Right ventricle myocardium inferior (tissue), 1 donor: ENCODE measurements around the gene CCL13. TPM values are rescaled to one million over a fixed set of nuclear protein-coding genes. Genes with fewer than 3 reads are reported as not detected.
"Not testable (repeated sequence)": the region's sequence is repeated elsewhere in the genome, so short reads cannot be mapped to it uniquely, and the experiment has no call there.

ENCODE experiments used
- ATAC-seq: fragments of 200-7000 bp; cut with Tn5 transposase; one replicate; pipeline ENCODE4 v1.9.1; 2020; ENCODE audit warnings: mild to moderate bottlenecking, moderate library complexity
- DNase-seq: peaks from one replicate; pipeline ENCODE4 v3.0.0; 2021; ENCODE audit errors: missing footprints
- intact Hi-C: fragments of 100-400 bp; cut with DNase I; formaldehyde crosslinking; loops from one replicate; pipeline ENCODE4 v1.11.0; 2022
- long read RNA-seq: library from polyadenylated mRNA; unstranded; transcript quantifications from one replicate; pipeline ENCODE4 v2.0.0, GENCODE V29; 2021
- total RNA-seq: library from RNA; stranded (reverse); fragmentation: NEBNext Ultra II Directional; extraction: Animal tissue kit (Norgen Biotek cat#: 25700); gene quantifications from one replicate; pipeline ENCODE4 v1.2.1, GENCODE V29; 2021
- donor health status: DM: no; HTN: yes; CAD: no; lungs with severe emphysema.

The CCL13 gene
- total RNA-seq: 1.2 TPM
- long read RNA-seq: 0 reads

DNA sequence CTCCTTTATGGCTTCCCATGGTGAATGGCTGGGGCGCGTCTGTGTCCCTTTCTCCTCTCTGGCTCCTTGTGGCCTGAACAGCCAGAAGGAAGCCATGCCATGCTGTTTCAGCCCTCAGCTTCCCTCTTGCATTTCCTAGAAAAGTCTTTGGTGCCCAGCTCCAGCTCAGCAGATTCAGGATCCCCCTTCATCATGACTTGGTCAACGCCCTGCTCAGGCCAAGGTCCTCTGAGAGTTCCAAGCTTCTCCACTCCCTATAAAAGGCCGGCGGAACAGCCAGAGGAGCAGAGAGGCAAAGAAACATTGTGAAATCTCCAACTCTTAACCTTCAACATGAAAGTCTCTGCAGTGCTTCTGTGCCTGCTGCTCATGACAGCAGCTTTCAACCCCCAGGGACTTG, at the start of gene CCL13:
Gene CCL13, plus strand, starts transcription at position 287 of the 400 bp plus-strand sequence. Its CDS starts 47 bp downstream, at position 334.
- ATAC-seq (peak; percentile 45), DNase-seq (no peak)
- intact Hi-C loops: no loop called here

DNA sequence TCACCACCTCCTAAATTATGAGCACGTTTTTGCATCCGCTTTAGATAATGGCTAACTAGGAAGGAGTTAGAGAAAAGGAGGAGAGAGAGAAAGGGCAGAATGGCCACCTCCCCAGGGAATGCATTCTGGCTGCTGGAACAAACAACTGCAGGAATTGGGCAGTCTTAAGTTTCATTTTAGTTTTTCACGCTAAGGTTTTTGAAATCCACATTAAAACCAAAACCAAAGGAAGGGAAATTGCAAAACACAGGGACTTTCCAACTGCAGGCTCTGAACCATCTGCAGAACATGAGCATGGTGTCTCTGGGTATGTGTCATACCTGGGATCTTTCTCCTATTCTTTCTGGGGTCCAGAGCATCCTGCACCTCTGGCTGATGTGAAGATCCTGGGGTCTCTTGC, 49.2 kb upstream of the CCL13 start:
- peak; percentile 73 for DNase-seq
- ATAC-seq: peak; percentile 63
- intact Hi-C loops: loop anchor here (2.0 to 5.0 kb wide), 3 partner anchors 55 to 106 kb away; partner anchors contain the start of gene CCL1

DNA sequence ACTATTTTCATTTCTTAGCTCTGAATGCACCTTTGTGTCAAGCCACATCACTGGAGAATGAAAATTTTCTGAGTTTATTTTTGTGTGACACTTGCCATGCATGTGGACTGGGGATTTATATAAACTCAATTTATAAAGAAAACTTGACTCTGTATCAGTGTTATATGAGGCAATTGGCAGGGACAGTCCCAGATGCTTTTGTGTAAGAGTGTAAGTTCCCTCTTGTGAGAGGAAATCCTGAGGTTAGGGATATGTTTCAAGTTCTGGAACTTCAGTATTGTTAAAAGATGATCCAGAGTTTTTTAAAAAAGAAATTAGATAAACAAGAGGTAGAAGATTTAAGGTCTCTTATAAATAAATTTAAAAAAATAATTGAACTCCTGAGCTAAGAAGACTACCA, 47.9 kb upstream of the CCL13 start:
- no peak for ATAC-seq
- DNase-seq: no peak
- intact Hi-C loops: loop anchor here (2.0 to 5.0 kb wide), 3 partner anchors 54 to 68 kb away; partner anchors contain the start of gene CCL1

DNA sequence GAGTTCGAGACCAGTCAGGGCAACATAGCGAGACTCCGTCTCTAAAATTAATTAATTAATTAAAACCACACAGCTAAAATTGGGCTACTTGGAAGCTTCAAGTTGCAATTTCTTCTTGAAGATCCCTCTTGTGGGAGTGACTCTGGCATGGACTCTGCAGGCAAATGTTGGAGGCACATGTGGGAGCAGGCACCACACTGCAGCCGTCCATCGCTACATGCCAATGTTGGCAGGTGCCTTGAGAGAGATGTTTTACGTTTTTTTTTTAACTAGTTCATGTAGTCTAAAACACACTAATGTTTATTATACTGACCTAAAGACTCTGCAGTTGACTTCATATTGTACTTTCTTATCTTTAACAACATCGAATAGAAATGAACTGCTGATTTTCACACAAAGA, 45.0 kb upstream of the CCL13 start:
- DNase-seq (no peak), ATAC-seq (no peak)
- intact Hi-C loops: no loop called here

DNA sequence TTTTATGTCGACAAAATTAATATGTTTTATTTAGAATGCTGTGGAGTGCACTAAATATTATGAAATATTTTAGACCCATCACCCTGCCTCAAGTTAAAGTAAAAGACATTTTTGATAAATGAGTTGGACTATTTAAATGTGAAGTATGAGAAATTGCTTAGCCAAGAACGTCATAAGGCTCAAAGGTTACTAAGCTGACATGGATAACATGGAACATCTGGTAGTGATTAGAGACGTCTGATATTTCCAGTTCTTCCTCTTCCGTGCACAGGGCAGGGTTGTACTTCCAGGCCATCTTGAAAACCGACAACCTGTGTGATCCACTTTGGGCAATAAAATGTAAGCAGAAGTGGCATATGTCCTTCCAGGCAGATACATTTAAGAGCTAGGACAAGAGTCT, 44.2 kb upstream of the CCL13 start:
- intact Hi-C loops: no loop called here
- DNase-seq: no peak
- peak; percentile 82 for ATAC-seq

DNA sequence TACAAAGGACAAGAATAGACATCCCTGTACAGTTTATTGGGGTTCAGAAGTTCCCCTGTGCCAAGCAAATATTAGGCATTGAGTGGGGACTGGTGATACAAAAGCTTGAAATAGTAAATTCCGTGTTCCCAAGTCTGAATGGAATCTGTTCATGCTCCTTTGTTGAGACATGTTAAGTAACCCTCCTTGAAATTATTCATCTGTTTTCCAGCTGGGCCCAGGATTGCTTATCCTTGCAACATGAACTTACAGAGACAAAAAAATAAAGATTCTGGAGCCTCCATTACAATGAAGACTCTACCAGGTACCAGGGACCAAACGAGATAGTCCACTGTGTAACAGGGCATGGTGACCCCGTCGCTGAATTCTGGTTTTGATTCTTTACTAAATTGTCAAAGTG, 43.1 kb upstream of the CCL13 start:
- intact Hi-C loops: no loop called here
- peak; percentile 69 for ATAC-seq
- DNase-seq: no peak

DNA sequence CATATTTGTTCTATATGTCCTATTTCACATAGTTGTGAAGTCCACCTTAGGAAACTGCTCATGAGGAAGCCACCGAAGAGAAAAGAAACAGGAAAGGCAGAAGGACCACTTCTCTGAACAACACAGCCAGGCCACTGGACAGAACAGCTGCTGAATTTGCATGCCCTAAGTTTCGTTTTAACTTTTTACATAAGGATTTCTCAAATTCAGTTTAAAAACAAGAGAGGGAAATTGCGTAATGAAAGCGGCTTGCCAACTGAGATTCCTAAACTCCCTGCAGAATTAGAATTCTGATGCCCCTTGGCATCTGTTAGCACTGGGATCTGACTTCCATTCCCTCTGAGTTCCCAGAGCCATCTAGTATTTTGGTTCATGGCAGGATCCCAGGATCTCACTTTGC, 42.0 kb upstream of the CCL13 start:
- ATAC-seq: peak; percentile 72
- intact Hi-C loops: no loop called here
- DNase-seq: no peak

DNA sequence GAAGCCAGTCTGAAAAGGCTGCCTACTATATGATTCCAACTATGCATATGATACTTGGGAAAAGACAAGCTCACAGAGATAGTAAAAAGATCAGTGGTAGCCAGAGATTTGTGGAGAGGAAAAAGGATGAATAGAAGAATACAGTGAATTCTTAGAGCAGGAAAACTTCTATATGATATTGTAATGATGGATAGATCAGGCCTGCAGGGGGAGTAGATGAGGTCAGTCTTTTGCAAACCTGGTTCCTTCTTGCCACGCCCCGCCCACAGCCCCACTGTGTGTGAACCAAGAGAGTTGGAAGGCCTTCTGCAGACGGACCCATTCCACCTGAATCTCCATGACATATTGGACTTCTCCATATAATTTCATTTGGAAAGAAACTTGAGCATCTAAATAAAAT, 37.8 kb upstream of the CCL13 start:
- intact Hi-C loops: no loop called here
- ATAC-seq (no peak), DNase-seq (no peak)

DNA sequence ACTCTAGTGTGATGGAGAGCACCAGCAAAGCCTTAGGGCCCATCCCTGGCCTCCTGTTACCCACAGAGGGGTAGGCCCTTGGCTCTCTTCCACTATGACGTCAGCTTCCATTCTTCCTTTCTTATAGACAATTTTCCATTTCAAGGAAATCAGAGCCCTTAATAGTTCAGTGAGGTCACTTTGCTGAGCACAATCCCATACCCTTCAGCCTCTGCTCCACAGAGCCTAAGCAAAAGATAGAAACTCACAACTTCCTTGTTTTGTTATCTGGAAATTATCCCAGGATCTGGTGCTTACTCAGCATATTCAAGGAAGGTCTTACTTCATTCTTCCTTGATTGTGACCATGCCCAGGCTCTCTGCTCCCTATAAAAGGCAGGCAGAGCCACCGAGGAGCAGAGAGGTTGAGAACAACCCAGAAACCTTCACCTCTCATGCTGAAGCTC, 37.2 kb upstream of the CCL13 start, which contains the start of gene CCL8:
Gene CCL8, plus strand, starts transcription at position 397 of the 445 bp plus-strand sequence. CDS start 67 bp downstream, outside the sequence.
- DNase-seq (no peak), ATAC-seq (peak; percentile 38)
- intact Hi-C loops: no loop called here

DNA sequence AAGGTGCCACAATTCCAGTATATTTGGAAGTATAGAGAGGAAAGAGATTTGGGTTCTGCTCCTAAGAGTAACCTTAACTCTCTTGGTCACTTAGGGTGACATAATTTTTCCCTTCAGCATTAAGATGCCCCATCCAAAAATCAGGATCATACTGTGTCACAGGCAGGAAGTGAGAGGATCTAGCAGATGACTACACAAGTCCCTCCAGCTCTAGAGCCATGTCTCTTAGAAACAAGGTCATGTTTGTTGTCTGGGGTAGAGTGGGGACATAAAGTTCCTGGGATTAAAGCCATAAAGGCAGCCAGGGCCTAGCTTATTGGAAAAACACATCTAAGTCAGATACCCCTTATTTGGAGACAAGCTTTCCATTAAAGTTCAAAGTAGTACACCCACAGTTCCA, 34.3 kb upstream of the CCL13 start:
- DNase-seq: no peak
- ATAC-seq: peak; percentile 66
- intact Hi-C loops: no loop called here

DNA sequence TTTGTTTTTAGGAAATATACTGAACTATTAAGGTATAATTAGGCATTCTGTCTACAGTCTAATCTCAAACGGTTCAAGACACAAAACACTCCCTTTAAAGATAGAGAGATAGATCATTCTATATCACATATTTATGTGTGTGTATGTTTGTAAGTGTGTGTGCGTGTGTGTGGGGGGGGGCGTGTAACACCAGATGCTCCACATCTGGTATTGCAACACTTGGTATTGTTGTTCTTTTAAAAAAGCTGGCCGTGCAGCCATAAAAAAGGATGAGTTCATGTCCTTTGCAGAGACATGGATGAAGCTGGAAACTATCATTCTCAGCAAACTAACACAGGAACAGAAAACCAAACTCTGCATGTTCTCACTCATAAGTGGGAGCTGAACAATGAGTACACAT, 28.7 kb upstream of the CCL13 start:
- peak; percentile 52 for ATAC-seq
- intact Hi-C loops, DNase-seq: not testable (repeated sequence)

DNA sequence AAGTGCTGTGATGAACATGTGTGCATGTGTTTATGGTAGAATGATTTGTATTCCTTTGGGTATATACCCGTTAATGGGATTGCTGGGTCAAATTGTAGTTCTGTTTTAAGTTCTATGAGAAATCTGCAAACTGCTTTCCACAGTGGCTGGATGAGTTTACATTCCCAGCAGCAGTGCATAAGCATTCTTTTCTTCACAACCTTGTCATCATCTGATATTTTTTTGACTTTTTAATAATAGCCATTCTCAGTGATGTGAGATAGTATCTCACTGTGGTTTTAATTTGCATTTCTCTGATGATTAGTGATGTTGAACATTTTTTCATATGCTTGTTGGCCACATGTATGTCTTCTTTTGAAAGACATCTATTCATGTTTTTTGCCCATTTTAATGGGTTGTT, 18.6 kb upstream of the CCL13 start:
- intact Hi-C loops: no loop called here
- DNase-seq (no peak), ATAC-seq (no peak)

DNA sequence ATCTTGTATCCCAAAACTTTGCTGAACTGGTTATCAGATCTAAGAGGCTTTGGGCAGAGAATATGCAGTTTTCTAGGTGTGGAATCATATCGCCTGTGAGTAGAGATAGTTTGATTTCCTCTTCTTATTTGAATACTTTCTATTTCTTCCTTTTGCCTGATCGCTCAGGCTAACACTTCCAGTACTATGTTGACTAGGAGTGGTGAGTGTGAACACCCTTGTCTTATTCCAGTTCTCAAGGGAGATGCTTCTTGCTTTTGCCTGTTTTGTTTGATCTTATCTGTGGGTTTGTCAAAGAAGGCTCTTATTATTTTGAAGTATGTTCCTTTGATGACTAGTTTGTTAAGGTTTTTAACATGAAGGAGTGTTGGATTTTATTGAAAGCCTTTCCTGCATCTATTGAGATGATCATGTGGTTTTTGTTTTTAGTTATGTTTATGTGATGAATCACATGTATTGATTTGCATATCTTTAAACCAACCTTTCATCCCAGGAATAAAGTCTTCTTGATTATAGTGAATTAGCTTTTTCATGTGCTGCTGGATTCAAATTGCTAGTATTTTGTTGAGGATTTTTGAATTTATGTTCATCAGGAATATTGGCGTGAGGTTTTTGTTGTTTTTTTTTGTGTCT, 17.0 kb upstream of the CCL13 start:
- no peak for DNase-seq
- intact Hi-C loops: no loop called here
- ATAC-seq: no peak

DNA sequence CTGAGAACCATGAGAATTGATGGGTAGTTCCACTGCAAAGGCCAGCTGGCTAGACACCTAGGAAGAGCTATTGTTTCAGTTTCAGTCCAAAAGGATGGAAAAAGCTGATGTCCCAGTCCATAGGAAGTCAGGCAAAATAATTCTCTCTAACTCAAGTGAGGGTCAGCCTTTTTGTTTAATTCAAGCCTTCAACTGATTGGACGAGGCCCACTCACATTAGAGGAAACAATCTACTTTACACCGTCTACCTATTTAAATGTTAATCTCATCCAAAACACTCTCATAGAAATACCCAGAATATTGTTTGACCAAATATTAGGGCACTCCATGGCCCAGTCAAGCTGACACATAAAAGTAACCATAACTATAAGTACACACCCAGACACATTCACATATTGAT, 14.4 kb upstream of the CCL13 start:
- intact Hi-C loops: no loop called here
- DNase-seq: no peak
- no peak for ATAC-seq

DNA sequence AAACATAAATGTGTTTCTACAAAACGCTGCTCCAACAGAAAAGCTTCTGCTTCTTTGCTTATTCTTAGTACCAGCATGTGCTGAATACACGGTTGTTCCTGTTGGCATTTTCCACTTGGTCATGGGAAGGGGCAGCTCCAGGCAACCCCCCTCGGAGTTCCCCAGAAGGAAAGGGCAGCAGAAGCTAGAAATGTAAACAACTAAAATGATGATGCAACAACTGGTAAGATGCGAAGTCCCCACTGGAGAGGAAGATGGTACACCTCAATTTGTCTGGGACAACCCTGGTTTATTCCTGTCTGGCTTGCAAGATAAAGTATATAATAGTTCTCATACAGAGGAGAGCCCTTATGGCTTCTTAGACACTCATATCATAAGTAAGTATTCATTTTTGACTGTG, 9.2 kb upstream of the CCL13 start:
- intact Hi-C loops: no loop called here
- no peak for DNase-seq

DNA sequence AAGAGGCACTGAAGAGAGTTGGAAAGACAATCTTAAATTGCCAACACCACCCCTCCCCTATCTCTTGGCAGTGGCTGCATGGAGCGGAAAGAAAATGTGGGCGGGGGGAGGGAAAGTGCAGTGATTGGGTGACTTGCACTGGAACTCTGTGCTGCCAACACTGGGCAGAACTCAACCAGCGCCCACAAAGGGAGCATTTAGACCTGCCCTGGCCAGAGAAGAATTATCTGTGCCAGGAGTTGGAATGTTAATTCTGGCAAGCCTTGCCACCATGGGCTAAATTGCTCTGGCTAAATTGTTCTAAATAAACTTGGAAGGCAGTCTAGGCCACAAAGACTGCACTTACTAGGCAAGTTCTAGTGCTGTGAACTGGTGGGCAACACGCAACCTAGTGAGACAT, 6.5 kb upstream of the CCL13 start:
- ATAC-seq: no peak
- intact Hi-C loops: no loop called here

More for the DNA sequence above, 9.2 kb upstream of the CCL13 start:
- ATAC-seq: no peak

DNA sequence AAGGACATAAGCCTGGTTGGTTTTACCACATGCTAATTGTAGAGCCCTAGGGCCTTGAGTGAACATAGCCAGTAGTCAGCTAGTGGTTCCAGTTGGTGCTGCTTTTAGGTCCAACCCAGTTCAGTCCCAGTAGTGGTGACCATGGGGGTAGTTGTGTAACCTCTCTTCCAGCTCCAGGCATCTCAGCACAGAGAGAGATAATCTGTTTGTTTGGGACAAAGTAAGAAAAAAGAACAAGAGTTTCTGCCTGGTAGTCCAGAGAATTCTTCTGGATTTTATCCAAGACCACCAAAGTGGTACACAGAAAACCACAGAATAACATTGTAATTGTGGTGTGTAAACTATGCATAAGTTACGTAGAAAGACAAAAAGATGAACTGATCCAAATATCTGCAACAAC, 5.2 kb upstream of the CCL13 start:
- ATAC-seq: no peak
- DNase-seq: no peak
- intact Hi-C loops: no loop called here

More for the DNA sequence above, 6.5 kb upstream of the CCL13 start:
- no peak for DNase-seq

DNA sequence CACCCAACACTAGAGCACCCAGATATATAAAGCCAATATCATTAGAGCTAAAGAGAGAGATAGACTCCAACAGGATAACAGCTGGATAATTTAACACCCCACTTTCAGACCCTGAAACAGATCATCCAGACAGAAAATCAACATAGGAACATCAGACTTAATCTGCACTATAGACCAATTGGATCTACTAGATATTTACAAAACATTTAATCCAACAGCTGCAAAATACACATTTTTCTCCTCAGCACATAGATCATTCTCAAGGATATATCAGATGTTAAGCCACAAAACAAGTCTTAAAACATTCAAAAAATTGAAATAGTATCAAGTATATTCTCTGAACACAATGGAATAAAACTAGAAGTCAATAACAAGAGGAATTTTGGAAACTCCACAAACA, 4.1 kb upstream of the CCL13 start:
- no peak for DNase-seq
- no peak for ATAC-seq
- intact Hi-C loops: no loop called here

DNA sequence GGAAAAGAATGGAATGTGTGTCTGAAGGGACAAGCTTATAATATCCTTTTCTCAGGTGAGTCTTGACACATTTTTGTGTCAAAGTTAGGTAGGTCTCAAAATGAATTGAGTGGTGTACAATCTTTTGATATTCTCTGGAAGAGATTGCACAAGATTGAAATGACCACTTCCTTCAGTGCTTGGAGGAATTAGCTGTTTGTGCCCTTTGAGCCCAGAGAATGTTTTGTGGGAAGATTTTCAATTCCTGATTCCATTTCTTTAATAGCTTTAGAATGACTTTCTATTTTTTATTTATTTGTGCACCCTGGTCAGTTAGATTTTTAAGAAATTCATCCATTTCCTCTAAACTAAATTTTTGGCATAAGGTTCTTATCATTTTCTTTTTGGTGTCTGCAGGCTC, 1.6 kb upstream of the CCL13 start:
- ATAC-seq: no peak
- intact Hi-C loops: no loop called here

DNA sequence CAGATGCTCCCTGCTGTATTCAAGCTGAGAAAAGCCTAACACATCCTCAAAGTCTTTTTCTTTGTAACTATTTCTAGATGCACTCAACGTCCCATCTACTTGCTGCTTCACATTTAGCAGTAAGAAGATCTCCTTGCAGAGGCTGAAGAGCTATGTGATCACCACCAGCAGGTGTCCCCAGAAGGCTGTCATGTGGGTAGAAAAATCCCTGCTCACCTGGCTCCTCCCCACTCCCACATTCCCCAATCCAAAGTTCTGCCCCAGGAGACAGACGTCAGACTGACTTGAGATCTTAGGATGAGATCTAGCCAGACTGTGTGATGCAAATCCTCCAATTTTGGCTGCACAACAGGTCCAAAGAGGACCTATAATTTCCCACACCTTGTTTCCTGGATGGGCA, 1.1 kb downstream of the CCL13 start:
- ATAC-seq (no peak), DNase-seq (no peak)
- intact Hi-C loops: no loop called here

More for the DNA sequence above, 1.6 kb upstream of the CCL13 start:
- DNase-seq: no peak

DNA sequence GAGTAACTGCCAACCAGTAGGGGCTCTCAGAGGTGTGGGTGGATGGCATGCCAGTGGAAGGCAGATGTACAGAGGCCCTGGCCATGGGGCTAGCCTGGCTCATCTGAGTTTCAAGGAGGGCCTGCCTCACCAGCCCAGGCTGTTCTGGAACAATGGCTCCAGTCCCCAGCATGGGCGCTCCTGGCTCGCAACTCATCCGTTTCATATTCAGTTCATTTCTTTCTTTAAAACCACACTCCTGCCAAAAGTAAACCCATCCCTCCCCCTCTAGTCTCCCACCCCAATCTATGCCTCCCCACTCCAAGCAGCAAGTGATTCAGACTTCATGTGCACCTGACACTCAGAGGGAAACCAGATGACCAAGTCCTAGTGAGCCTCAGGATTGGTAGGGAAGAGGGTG, 2.4 kb downstream of the CCL13 start:
- no peak for ATAC-seq
- DNase-seq: no peak
- intact Hi-C loops: no loop called here
